ENCODE measurements around the gene C19orf12.

The C19orf12 gene

GRCh38 chr19:29731331-29731850, 16.3 kb upstream of the C19orf12 start:
- no peaks in the 10 kb centered on the region for H3K9me3 ChIP-seq (replicated peaks in 1 of 2; ENCODE audit: control insufficient read depth in 2 of 2, insufficient read depth in 1 of 2, low read depth in 1 of 2, low read length in 2 of 2)
- no CpG with 5 or more reads among the region's 13 CpGs for WGBS, 2 donors (ENCODE audit: extremely low coverage in 2 of 2, insufficient read length in 2 of 2, insufficient replicate concordance in 1 of 2)
- no peak overlapping the region for H2BK15ac ChIP-seq (ENCODE audit: low read length)
- H3K18ac ChIP-seq (ENCODE audit: low read length) = no peak overlapping the region
- no peaks in the 10 kb centered on the region for H3K79me1 ChIP-seq (ENCODE audit: low read depth, low read length)
- no peaks in the 10 kb centered on the region for H3K4me1 ChIP-seq (ENCODE audit: control insufficient read depth in 2 of 2, insufficient read depth in 1 of 2, low read depth in 1 of 2, low read length in 2 of 2)
- no peak overlapping the region for H2BK120ac ChIP-seq (ENCODE audit: low read depth, low read length)
- H4K8ac ChIP-seq (ENCODE audit: low read depth, low read length) = no peak overlapping the region
- no peak overlapping the region for H3K4me2 ChIP-seq (ENCODE audit: insufficient read depth, low read length, poor library complexity, severe bottlenecking)
- H3K14ac ChIP-seq (ENCODE audit: low read length) = no peak overlapping the region
- no peak overlapping the region for H2AK5ac ChIP-seq (ENCODE audit: low read depth, low read length)
- no peak overlapping the region for H3K27ac ChIP-seq (replicated peaks; ENCODE audit: low read length)
- H3K23ac ChIP-seq (ENCODE audit: low read depth, low read length, poor library complexity) = no peak overlapping the region
- H2BK12ac ChIP-seq (ENCODE audit: low read length) = no peak overlapping the region
- H3K36me3 ChIP-seq (replicated peaks in 1 of 2; ENCODE audit: control insufficient read depth in 2 of 2, insufficient read depth in 2 of 2, low read length in 2 of 2) = no peaks in the 10 kb centered on the region
- H2AFZ ChIP-seq (ENCODE audit: low read length) = no peak overlapping the region
- H2BK5ac ChIP-seq (ENCODE audit: low read length) = no peak overlapping the region
- H3K27me3 ChIP-seq (ENCODE audit: control insufficient read depth in 3 of 3, insufficient read depth in 3 of 3, low read depth in 1 of 3, low read length in 3 of 3) = peaks cover 0 to 33% (median 0%) of the 10 kb centered on the region in 3 experiments
- DNase-seq (ENCODE audit: low spot score) = no peak
- H3K4ac ChIP-seq (ENCODE audit: low read length) = no peak overlapping the region
- H3K4me3 ChIP-seq (ENCODE audit: low read length in 2 of 2) = no peak overlapping the region
- H3K9ac ChIP-seq (ENCODE audit: low read depth, low read length, poor library complexity) = no peak overlapping the region
- H4K91ac ChIP-seq (ENCODE audit: low read depth, low read length, poor library complexity) = no peak overlapping the region

GRCh38 chr19:29727906-29728305, 12.8 kb upstream of the C19orf12 start:
- no peak overlapping the region for H2BK12ac ChIP-seq (ENCODE audit: low read length)
- H3K9ac ChIP-seq (ENCODE audit: low read depth, low read length, poor library complexity) = no peak overlapping the region
- peaks cover 6 to 9% of the 10 kb centered on the region in 2 donors for H3K4me1 ChIP-seq (ENCODE audit: control insufficient read depth in 2 of 2, insufficient read depth in 1 of 2, low read depth in 1 of 2, low read length in 2 of 2)
- H3K27me3 ChIP-seq (ENCODE audit: control insufficient read depth in 3 of 3, insufficient read depth in 3 of 3, low read depth in 1 of 3, low read length in 3 of 3) = peaks cover 0 to 13% (median 0%) of the 10 kb centered on the region in 3 experiments
- no peak overlapping the region for H3K4me3 ChIP-seq (ENCODE audit: low read length in 2 of 2)
- H3K4ac ChIP-seq (ENCODE audit: low read length) = no peak overlapping the region
- H2AFZ ChIP-seq (ENCODE audit: low read length) = no peak overlapping the region
- H3K36me3 ChIP-seq (replicated peaks in 1 of 2; ENCODE audit: control insufficient read depth in 2 of 2, insufficient read depth in 2 of 2, low read length in 2 of 2) = no peaks in the 10 kb centered on the region
- no peak overlapping the region for H4K8ac ChIP-seq (ENCODE audit: low read depth, low read length)
- WGBS, 2 donors (ENCODE audit: extremely low coverage in 2 of 2, insufficient read length in 2 of 2, insufficient replicate concordance in 1 of 2) = no CpG with 5 or more reads among the region's 6 CpGs
- no peaks in the 10 kb centered on the region for H3K79me1 ChIP-seq (ENCODE audit: low read depth, low read length)
- no peaks in the 10 kb centered on the region for H3K9me3 ChIP-seq (replicated peaks in 1 of 2; ENCODE audit: control insufficient read depth in 2 of 2, insufficient read depth in 1 of 2, low read depth in 1 of 2, low read length in 2 of 2)
- H3K18ac ChIP-seq (ENCODE audit: low read length) = no peak overlapping the region
- no peak for DNase-seq (ENCODE audit: low spot score)
- no peak overlapping the region for H2BK5ac ChIP-seq (ENCODE audit: low read length)
- no peak overlapping the region for H2BK15ac ChIP-seq (ENCODE audit: low read length)
- H3K23ac ChIP-seq (ENCODE audit: low read depth, low read length, poor library complexity) = no peak overlapping the region
- H3K27ac ChIP-seq (replicated peaks; ENCODE audit: low read length) = no peak overlapping the region
- no peak overlapping the region for H4K91ac ChIP-seq (ENCODE audit: low read depth, low read length, poor library complexity)
- no peak overlapping the region for H2AK5ac ChIP-seq (ENCODE audit: low read depth, low read length)
- H3K14ac ChIP-seq (ENCODE audit: low read length) = no peak overlapping the region
- H3K4me2 ChIP-seq (ENCODE audit: insufficient read depth, low read length, poor library complexity, severe bottlenecking) = no peak overlapping the region
- no peak overlapping the region for H2BK120ac ChIP-seq (ENCODE audit: low read depth, low read length)

GRCh38 chr19:29724746-29725145, 9.7 kb upstream of the C19orf12 start:
- peak overlapping the region; percentile 71 for H2BK15ac ChIP-seq (ENCODE audit: low read length)
- H3K4me3 ChIP-seq (ENCODE audit: low read length in 2 of 2) = peak overlapping the region in 1 of 2 donors; percentile 19
- H3K27me3 ChIP-seq (ENCODE audit: control insufficient read depth in 3 of 3, insufficient read depth in 3 of 3, low read depth in 1 of 3, low read length in 3 of 3) = peaks cover 0 to 8% (median 0%) of the 10 kb centered on the region in 3 experiments
- no peak overlapping the region for H3K23ac ChIP-seq (ENCODE audit: low read depth, low read length, poor library complexity)
- no peak overlapping the region for H4K8ac ChIP-seq (ENCODE audit: low read depth, low read length)
- H2AFZ ChIP-seq (ENCODE audit: low read length) = peak overlapping the region; percentile 98
- DNase-seq (ENCODE audit: low spot score) = no peak
- no CpG with 5 or more reads among the region's 14 CpGs for WGBS, 2 donors (ENCODE audit: extremely low coverage in 2 of 2, insufficient read length in 2 of 2, insufficient replicate concordance in 1 of 2)
- H3K27ac ChIP-seq (replicated peaks; ENCODE audit: low read length) = no peak overlapping the region
- no peak overlapping the region for H2AK5ac ChIP-seq (ENCODE audit: low read depth, low read length)
- H4K91ac ChIP-seq (ENCODE audit: low read depth, low read length, poor library complexity) = no peak overlapping the region
- H3K9me3 ChIP-seq (replicated peaks in 1 of 2; ENCODE audit: control insufficient read depth in 2 of 2, insufficient read depth in 1 of 2, low read depth in 1 of 2, low read length in 2 of 2) = no peaks in the 10 kb centered on the region
- H3K4me2 ChIP-seq (ENCODE audit: insufficient read depth, low read length, poor library complexity, severe bottlenecking) = no peak overlapping the region
- H2BK120ac ChIP-seq (ENCODE audit: low read depth, low read length) = no peak overlapping the region
- H3K79me1 ChIP-seq (ENCODE audit: low read depth, low read length) = no peaks in the 10 kb centered on the region
- no peak overlapping the region for H3K9ac ChIP-seq (ENCODE audit: low read depth, low read length, poor library complexity)
- peak overlapping the region; percentile 9 for H3K18ac ChIP-seq (ENCODE audit: low read length)
- H3K36me3 ChIP-seq (replicated peaks in 1 of 2; ENCODE audit: control insufficient read depth in 2 of 2, insufficient read depth in 2 of 2, low read length in 2 of 2) = no peaks in the 10 kb centered on the region
- no peak overlapping the region for H3K4ac ChIP-seq (ENCODE audit: low read length)
- H3K4me1 ChIP-seq (ENCODE audit: control insufficient read depth in 2 of 2, insufficient read depth in 1 of 2, low read depth in 1 of 2, low read length in 2 of 2) = peaks cover 6 to 9% of the 10 kb centered on the region in 2 donors
- H2BK12ac ChIP-seq (ENCODE audit: low read length) = no peak overlapping the region
- no peak overlapping the region for H3K14ac ChIP-seq (ENCODE audit: low read length)
- H2BK5ac ChIP-seq (ENCODE audit: low read length) = peak overlapping the region; percentile 17

GRCh38 chr19:29724102-29724641, 9.1 kb upstream of the C19orf12 start:
- H3K18ac ChIP-seq (ENCODE audit: low read length) = peak overlapping the region; percentile 89
- H3K23ac ChIP-seq (ENCODE audit: low read depth, low read length, poor library complexity) = peak overlapping the region; percentile 44
- H3K27ac ChIP-seq (replicated peaks; ENCODE audit: low read length) = peak overlapping the region; percentile 17
- H3K14ac ChIP-seq (ENCODE audit: low read length) = no peak overlapping the region
- peak overlapping the region; percentile 57 for H4K8ac ChIP-seq (ENCODE audit: low read depth, low read length)
- peak overlapping the region; percentile 71 for H2BK15ac ChIP-seq (ENCODE audit: low read length)
- H3K9me3 ChIP-seq (replicated peaks in 1 of 2; ENCODE audit: control insufficient read depth in 2 of 2, insufficient read depth in 1 of 2, low read depth in 1 of 2, low read length in 2 of 2) = no peaks in the 10 kb centered on the region
- H3K27me3 ChIP-seq (ENCODE audit: control insufficient read depth in 3 of 3, insufficient read depth in 3 of 3, low read depth in 1 of 3, low read length in 3 of 3) = peaks cover 0 to 8% (median 0%) of the 10 kb centered on the region in 3 experiments
- peak overlapping the region; percentile 78 for H3K9ac ChIP-seq (ENCODE audit: low read depth, low read length, poor library complexity)
- no peaks in the 10 kb centered on the region for H3K79me1 ChIP-seq (ENCODE audit: low read depth, low read length)
- peak; percentile 30 for DNase-seq (ENCODE audit: low spot score)
- whole genome bisulfite sequencing, 2 donors (ENCODE audit: extremely low coverage in 2 of 2, insufficient read length in 2 of 2, insufficient replicate concordance in 1 of 2) = no CpG with 5 or more reads among the region's 39 CpGs
- H3K4me3 ChIP-seq (ENCODE audit: low read length in 2 of 2) = peak overlapping the region in 1 of 2 donors; percentile 19
- no peak overlapping the region for H3K4me2 ChIP-seq (ENCODE audit: insufficient read depth, low read length, poor library complexity, severe bottlenecking)
- peak overlapping the region; percentile 17 for H2BK5ac ChIP-seq (ENCODE audit: low read length)
- H2BK12ac ChIP-seq (ENCODE audit: low read length) = no peak overlapping the region
- H3K36me3 ChIP-seq (replicated peaks in 1 of 2; ENCODE audit: control insufficient read depth in 2 of 2, insufficient read depth in 2 of 2, low read length in 2 of 2) = no peaks in the 10 kb centered on the region
- no peak overlapping the region for H4K91ac ChIP-seq (ENCODE audit: low read depth, low read length, poor library complexity)
- peak overlapping the region; percentile 98 for H2AFZ ChIP-seq (ENCODE audit: low read length)
- H3K4me1 ChIP-seq (ENCODE audit: control insufficient read depth in 2 of 2, insufficient read depth in 1 of 2, low read depth in 1 of 2, low read length in 2 of 2) = peaks cover 6 to 9% of the 10 kb centered on the region in 2 donors
- H2AK5ac ChIP-seq (ENCODE audit: low read depth, low read length) = peak overlapping the region; percentile 15
- peak overlapping the region; percentile 56 for H2BK120ac ChIP-seq (ENCODE audit: low read depth, low read length)
- H3K4ac ChIP-seq (ENCODE audit: low read length) = no peak overlapping the region

All from neuronal stem cell (in vitro differentiated cells).